NCI-H524 treated with DMSO at 0.1 percent for 48 hours (cell line): ENCODE results near the gene GEMIN8.

Experiments used
- DNase-seq: peaks from one replicate; lab custom pipeline; 2025; lab: John Stamatoyannopoulos, UW

The GEMIN8 gene

GRCh38 chrX:14015294-14015693, 14.4 kb downstream of the GEMIN8 start:
- DNase-seq, result no peak

- DNase-seq, result no peak
These were observed 15.2 kb downstream of the GEMIN8 start for GRCh38 chrX:14014526-14014925.

- no peak for DNase-seq
These were observed 16.6 kb downstream of the GEMIN8 start for GRCh38 chrX:14013054-14013453.

GRCh38 chrX:14010566-14010965, 19.1 kb downstream of the GEMIN8 start:
- DNase-seq, result no peak

- DNase-seq, result no peak
These were observed 23.2 kb downstream of the GEMIN8 start for GRCh38 chrX:14006540-14006939.

- DNase-seq, result no peak
These were observed 25.7 kb downstream of the GEMIN8 start for GRCh38 chrX:14003876-14004425.

- DNase-seq, result no peak
These were observed 26.7 kb downstream of the GEMIN8 start for GRCh38 chrX:14003028-14003427.

- no peak for DNase-seq
These were observed 33.0 kb downstream of the GEMIN8 start for GRCh38 chrX:13996650-13997049.

GRCh38 chrX:13994536-13995080, 35.1 kb downstream of the GEMIN8 start:
- no peak for DNase-seq

- no peak for DNase-seq
These were observed 35.6 kb downstream of the GEMIN8 start for GRCh38 chrX:13994104-13994503.

GRCh38 chrX:13990126-13990800, 39.4 kb downstream of the GEMIN8 start:
- DNase-seq, result no peak

GRCh38 chrX:13985697-13986435, 43.8 kb downstream of the GEMIN8 start:
- no peak for DNase-seq

- no peak for DNase-seq
These were observed 46.0 kb downstream of the GEMIN8 start for GRCh38 chrX:13983734-13984133.

- DNase-seq, result no peak
These were observed 61.5 kb downstream of the GEMIN8 start for GRCh38 chrX:13968198-13968597.

GRCh38 chrX:13967636-13968035, 62.1 kb downstream of the GEMIN8 start:
- no peak for DNase-seq

GRCh38 chrX:13966793-13967125, 62.9 kb downstream of the GEMIN8 start:
- no peak for DNase-seq

GRCh38 chrX:13966071-13966792, 63.5 kb downstream of the GEMIN8 start:
- no peak for DNase-seq

GRCh38 chrX:13965531-13965930, 64.2 kb downstream of the GEMIN8 start:
- no peak for DNase-seq

- no peak for DNase-seq
These were observed 72.7 kb downstream of the GEMIN8 start for GRCh38 chrX:13956998-13957397.
